Stimulated activated CD4-positive, alpha-beta T cell treated with anti-CD3 and anti-CD28 coated beads, Interleukin-4, amount 100 ng/mL, for 4 hours (primary cell): ENCODE data around the gene ZNF100.
"Not testable (repeated sequence)": the region's sequence is repeated elsewhere in the genome, so short reads cannot be mapped to it uniquely, and the experiment has no call there.

ENCODE experiments used
- DNase-seq, 2 experiments: peaks; one replicate each; pipeline ENCODE4 v3.0.0-alpha.2; 2020

Gene ZNF100

GRCh38 chr19:21767065-21767800 lies at the start of gene ZNF100:
ZNF100 (minus strand) TSS chr19:21767579; CDS start chr19:21767429, 150 bp downstream.
- peak; percentile 77 to 85 for DNase-seq

- DNase-seq = no peak
Measured at GRCh38 chr19:21812448-21812847, 45.1 kb upstream of the ZNF100 start.

- DNase-seq = not testable (repeated sequence)
Measured at GRCh38 chr19:21808400-21809000, 41.1 kb upstream of the ZNF100 start.

DNA sequence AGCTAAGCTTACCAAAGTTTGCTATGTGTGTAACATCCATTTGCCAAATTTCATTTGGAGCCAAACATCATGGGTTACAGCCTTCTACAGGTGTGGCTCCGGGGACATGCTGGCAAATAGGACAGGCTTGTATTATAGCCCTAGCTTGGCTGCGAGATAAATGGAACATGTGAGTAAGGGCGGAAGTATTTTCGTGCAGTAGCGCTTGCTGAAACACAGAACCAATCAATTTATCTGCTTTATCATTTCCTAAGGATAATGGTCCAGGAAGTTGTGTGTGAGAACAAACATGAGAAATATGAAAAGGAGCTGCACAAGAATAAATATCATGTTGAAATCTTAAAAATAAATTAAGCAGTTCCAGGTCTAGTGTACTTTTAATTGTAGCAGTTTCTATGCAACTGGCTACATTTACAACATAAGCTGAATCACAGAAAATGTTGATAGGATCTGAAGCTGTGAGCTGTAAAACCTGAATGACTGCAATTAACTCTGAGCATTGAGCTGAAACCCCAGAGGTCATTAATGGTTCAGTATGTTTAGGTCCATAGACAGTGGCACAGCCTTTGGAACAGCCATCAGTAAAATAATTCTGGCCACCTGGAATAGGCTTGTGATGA lies 22.2 kb upstream of the ZNF100 start:
- DNase-seq = no peak

GRCh38 chr19:21786936-21787335 lies 19.6 kb upstream of the ZNF100 start:
- no peak for DNase-seq

GRCh38 chr19:21775792-21776191 lies 8.4 kb upstream of the ZNF100 start:
- not testable (repeated sequence) for DNase-seq

GRCh38 chr19:21766705-21767064 lies 694 bp downstream of the ZNF100 start:
- not testable (repeated sequence) for DNase-seq

DNA sequence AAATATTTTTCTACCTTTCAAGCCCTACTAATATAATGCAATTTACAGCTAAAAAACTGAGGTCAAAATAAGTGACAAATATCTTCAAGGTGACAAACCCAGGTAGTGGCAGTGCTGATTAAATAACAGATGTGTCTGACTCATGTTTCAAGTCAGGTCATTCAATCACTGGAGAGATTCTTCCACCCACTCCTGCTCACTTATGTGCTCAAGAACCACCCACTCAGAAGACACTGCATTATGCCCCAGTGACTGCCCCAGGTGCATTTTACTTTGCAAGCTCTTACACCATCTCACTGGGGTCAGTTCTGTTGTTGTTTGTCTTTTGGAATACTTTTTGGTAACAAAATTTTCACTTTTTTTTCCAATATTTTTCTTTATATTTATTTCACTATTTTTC lies 2.2 kb downstream of the ZNF100 start:
- peak in 1 of 2 experiments; percentile 23 for DNase-seq

DNA sequence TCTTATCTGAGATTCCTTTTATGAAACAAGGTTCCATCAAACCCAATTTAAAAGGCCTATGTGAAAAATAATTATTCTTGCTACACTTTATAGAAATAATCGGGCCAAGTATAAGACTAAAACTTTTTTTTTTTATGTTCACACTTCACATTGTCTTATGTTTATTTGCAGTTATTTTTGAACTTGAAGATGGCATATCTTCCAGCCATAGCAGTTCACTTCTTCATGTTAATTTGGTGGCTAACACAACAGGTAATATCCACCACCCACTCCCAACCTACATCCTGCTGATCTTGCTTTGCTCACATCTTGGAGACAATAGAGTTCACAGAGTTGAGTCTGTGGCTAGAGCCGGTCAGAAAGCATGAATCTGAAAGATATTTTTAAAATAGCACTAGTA lies 5.8 kb downstream of the ZNF100 start:
- not testable (repeated sequence) for DNase-seq

GRCh38 chr19:21758296-21758695 lies 9.1 kb downstream of the ZNF100 start:
- DNase-seq = no peak

GRCh38 chr19:21755555-21755954 lies 11.8 kb downstream of the ZNF100 start:
- DNase-seq = not testable (repeated sequence)

DNA sequence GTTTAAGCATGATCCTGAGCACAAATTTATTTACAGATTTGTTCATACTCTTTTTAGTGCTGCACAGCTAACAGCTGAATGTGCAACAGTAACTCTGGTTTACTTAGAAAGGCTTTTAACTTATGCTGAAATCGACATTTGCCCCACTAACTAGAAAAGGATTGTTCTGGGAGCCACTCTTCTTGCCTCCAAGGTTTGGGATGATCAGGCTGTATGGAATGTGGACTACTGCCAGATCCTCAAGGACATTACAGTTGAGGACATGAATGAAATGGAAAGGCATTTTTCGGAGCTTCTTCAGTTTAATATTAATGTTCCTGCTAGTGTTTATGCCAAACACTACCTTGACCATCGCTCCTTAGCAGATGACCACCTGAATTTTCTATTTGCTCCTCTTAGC lies 16.0 kb downstream of the ZNF100 start:
- no peak for DNase-seq

DNA sequence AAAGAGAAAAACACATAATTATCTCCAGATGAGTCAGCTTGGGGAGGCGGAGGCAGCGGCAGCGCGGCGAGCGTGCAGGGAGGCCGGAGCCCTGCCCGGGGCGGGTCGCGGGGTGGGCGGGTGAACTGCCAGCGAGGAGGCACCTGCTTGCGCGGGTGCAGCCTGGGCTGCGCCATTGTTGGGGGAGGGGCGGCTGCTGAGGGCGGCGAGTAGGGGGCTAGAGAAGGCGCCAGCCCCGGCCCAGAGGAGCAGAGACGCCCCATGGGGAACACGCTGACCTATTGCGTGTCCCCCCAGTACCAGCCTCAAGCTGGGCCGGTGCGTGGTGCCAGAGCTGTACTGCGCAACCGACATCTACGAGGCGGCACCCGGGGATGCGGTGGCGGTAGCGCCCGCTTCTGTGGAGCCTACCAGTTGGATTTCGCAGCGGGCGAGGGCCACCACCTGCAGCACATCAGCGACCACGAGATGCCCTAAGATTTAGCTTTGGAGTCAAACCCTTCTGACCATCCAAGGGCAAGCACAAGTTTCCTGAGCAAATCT lies 16.7 kb downstream of the ZNF100 start:
- no peak for DNase-seq

DNA sequence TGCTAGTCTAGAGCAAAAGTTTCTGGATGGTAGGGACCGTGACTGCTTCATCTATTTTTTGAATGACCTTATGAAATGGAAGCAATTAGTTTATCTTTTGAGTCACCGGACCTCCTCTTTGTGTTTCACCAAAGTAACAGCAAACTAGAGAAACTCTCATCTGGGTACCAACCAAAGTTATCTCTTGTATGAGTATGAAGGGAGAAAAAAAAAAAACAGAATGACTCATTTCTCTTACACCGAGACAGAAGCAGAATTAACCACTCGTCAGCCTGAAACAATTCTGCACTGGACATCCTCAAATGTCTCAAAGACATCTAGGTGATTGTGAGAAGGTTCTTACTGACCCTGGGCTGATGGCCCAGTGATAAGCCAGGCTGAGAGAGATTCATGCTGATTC lies 18.3 kb downstream of the ZNF100 start:
- no peak for DNase-seq

GRCh38 chr19:21748088-21748487 lies 19.3 kb downstream of the ZNF100 start:
- no peak for DNase-seq

DNA sequence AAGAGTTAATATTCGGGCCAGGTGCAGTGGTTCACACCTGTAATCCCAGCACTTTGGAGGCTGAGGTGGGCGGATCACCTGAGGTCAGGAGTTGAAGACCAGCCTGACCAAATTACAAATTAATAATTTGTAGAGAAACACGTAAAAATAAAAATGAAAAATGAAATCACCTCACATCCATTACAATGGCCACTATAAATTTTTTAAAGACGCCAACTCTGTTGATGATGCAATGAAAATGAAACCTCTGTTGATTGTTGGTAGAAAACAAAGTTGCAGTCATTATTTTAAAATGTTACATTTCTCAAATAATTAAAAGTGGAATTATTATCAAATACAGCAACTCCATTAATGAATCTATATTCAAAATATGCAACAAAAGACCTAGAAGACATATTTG lies 26.8 kb downstream of the ZNF100 start:
- no peak for DNase-seq

- not testable (repeated sequence) for DNase-seq
Measured at GRCh38 chr19:21726942-21727747, 40.2 kb downstream of the ZNF100 start.

DNA sequence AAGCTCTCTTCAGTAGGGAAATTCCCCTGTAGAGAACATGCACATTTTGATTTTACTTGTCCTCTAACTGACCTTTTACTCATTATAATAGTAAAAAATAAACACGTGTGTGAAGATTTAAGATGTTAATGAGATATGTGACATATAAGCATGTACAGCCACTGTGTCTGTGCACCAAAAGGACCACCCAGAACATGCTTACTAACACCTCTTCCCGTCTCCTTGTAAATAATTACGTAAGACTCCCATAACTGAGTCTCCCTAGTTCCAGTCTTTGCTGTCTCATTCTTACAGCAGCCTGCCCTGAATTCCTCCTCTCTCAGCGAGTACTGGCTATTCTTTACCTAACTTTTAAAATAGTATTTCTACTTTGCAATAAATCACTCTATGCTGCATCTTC lies 53.6 kb downstream of the ZNF100 start:
- DNase-seq = no peak

DNA sequence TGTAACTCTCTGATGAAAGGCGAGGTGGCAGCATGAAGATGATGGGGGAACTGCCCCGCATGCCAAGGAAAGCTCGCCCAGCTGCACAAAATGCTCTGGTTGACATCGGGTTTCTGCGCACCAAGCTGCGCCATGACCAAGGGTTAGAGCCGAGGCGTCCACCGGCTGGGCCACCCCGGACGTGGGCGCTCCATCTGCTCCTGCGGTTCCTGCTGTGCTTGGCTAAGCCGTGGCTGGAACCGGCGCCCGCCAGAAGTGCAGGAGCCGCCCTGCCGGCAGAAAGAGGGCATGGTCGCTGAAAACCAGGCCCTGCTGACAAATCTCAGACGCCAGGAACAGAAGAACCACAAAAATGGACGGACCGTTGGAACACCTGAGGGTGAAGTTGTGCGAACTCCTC lies 57.9 kb downstream of the ZNF100 start:
- no peak for DNase-seq

DNA sequence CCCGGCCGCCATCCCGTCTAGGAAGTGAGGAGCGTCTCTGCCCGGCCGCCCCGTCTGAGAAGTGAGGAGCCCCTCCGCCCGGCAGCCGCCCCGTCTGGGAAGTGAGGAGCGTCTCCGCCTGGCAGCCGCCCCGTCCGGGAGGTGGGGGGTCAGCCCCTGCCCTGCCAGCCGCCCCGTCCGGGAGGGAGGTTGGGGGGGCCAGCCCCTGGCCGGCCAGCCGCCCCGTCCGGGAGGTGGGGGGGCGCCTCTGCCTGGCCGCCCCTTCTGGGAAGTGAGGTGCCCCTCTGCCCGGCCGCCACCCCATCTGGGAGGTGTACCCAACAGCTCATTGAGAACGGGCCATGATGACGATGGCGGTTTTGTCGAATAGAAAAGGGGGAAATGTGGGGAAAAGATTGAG lies 59.5 kb downstream of the ZNF100 start:
- DNase-seq = not testable (repeated sequence)

GRCh38 chr19:21707065-21707464 lies 60.3 kb downstream of the ZNF100 start:
- no peak for DNase-seq

DNA sequence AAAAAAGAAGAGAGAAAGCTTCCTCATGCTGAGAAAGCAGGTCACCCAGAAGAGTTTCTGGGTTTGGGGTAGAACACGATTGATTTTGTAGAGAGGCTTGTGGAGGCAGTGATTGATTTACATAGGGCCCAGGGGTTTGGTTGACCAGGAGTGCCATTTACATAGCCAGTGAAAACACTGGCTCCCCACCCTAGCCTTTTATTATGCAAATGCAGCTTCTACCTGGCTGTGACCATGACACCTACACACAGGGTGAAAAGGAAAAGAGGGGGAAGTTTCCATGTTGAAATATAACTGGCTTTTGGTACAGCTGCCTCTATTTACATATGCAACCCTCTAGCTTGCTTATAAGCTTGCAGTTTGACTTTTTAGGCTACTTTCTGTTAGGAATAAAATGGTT lies 62.0 kb downstream of the ZNF100 start:
- no peak for DNase-seq

DNA sequence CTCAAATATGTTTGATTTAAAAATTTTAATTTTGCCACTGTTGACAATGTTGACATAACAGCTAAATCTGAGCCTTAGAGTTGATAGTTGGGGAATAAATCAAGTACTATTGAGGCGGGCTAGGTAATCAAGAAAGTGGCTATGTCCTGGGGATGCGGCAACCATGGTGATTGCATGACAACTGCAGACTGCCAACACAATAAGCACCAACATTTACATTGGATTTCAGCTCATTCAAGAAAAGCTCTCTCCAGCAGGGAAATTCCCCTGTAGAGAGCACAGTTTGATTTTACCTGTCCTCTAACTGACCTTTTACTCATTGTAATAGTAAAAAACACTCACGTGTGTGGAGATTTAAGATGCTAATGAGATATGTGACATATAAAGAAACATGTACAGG lies 63.1 kb downstream of the ZNF100 start:
- no peak for DNase-seq
